Measurements from ENCODE around the gene PTTG1.
"Not testable (repeated sequence)": the region's sequence is repeated elsewhere in the genome, so short reads cannot be mapped to it uniquely, and the experiment has no call there.

Gene PTTG1

DNA sequence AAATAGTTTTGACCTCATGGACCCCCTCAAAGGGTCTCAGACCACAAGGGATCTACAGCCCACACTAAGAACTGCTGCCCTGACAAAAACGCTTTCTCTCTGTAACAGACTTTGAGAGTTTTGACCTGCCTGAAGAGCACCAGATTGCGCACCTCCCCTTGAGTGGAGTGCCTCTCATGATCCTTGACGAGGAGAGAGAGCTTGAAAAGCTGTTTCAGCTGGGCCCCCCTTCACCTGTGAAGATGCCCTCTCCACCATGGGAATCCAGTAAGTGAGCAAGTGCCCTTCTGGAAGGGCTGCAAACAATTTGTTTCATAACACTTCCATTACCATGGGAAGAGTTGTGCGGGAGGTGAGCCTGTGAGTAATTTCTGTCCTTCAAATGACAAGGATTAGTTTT lies 6.0 kb downstream of the PTTG1 start:
- DNase-seq = no peak

DNA sequence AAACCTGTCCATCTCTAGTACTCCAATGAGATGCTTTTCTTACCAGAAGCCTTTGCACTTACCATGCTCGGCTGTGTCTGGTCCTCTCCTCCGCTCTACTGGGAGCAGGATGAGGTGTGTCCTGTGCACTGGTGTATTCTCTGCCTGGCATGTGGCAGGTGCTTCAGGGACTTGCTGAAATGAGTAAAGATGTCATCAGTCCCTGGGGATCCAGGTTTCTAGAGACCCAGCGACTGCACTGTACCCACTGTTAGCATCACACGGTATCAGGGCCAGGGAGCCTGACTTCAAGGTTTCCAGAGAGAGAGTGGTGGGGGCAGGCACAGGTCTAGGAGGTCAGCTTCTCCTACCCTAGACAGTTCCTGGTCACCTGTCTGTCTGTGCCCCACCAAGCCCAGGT lies 10.5 kb downstream of the PTTG1 start:
- DNase-seq = no peak

DNA sequence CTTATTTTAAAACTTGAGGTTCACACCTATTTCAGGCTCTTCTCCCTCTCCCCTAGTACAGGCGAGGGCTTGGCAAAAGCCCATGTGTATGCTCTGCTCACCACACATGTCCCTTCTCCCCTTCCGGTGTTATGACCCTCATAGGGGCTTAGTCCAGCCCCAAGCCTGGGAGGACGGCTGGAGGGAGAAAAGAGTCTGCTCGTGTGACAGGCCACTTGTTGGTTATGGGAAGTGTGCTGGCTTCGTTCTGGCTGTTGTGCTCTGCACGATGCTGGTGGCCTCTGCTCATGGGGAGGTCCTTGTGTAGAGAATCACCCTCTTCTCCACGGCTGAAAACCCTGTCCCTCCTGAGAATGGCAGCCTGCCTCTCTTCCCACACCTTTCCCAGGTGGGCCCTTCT lies 11.1 kb downstream of the PTTG1 start:
- no peak for DNase-seq

DNA sequence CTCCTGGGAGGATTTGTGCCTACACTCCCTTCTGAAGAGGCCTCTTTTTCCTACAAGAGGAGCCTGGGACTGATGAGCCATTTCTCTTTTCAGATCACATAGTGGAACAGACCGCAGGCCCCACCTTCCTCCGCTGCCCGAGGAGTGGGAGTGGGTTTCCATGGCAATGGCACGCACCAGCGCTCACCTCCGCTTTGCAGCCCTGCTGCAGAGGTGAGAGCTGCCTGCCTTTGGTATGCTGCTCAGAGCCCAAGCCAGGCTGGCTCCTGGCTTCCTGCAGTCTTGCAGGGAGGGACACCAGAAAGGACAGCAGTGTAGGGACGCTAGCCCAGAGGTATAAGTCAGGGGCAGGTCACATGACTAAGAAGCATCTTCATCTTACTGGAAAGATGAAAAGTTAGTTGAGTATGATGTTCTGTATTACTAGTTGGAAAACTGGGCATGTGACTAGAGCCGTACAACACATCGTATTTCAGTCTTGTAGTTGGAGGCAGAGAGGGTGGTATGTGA lies 12.4 kb downstream of the PTTG1 start:
- DNase-seq = no peak

DNA sequence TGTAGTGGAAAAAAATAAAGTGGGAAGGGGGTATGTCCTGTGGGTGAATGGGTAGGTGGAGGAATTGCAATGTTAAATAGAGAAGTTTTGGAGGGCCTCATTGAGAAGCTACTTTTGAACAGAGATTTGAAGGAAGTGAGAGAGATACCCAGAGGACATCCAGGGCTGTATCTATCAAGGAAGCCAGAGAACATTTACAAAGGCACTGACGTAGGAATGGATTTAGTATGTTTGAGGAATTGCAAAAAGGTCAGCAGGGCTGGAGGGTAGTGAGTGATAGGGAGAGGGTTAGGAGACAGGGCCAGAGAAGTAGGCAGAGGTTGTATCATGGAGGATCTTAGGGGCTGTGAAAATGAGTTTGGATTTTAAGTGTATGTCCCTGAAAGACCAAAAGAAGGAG lies 13.9 kb downstream of the PTTG1 start:
- DNase-seq = no peak

DNA sequence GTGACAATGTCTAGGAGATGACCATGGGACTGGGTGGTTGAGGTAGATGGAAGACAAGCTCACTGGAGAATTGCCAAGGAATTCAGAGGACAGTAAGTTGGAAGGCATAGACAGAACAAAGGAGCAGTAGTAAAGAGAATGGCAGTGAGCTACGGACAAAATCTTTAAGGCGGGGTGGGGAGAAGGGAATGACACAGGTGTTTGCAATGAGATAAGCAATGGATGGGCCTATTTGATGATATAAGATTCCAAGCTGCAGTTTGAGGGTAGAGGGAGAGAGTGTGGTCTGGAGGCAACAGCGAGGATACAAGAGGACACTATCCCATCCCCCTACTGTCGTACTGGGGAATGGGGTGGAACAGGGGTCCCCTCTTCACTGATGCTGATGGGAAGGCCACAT lies 14.4 kb downstream of the PTTG1 start:
- DNase-seq = no peak

DNA sequence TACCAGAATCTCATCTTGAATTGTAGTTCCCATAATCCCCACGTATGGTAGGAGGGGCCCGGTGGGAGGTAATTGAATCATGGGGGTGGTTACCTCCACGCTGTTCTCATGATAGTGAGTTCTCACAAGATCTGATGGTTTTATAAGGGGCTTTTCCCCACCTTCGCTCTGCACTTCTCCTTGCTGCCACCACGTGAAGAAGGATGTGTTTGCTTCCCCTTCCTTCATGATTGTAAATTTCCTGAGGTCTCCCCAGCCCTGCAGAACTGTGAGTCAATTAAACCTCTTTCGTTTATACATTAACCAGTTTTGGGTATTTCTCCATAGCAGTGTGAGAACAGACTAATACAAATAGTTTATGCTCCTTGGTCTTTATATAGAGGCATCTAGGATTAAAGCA lies 15.0 kb downstream of the PTTG1 start:
- not testable (repeated sequence) for DNase-seq

DNA sequence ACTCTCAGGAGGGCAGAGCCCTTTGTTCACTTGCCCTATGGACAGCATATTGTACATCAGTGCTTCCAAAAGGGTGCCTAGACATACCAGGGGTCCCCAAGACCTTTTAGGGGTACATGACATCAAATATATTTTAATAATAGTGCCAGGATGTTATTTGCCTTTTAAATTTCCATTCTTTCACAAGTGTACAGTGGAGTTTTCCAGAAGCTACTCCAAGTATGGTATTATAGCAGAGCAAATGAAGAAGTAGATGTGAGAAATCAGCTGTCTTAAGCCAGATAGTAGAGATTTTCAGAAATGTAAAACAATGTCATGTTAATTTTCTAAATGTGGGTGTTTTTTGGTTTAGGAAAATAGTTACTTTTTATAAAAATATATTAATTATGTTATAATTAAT lies 15.6 kb downstream of the PTTG1 start:
- no peak for DNase-seq

DNA sequence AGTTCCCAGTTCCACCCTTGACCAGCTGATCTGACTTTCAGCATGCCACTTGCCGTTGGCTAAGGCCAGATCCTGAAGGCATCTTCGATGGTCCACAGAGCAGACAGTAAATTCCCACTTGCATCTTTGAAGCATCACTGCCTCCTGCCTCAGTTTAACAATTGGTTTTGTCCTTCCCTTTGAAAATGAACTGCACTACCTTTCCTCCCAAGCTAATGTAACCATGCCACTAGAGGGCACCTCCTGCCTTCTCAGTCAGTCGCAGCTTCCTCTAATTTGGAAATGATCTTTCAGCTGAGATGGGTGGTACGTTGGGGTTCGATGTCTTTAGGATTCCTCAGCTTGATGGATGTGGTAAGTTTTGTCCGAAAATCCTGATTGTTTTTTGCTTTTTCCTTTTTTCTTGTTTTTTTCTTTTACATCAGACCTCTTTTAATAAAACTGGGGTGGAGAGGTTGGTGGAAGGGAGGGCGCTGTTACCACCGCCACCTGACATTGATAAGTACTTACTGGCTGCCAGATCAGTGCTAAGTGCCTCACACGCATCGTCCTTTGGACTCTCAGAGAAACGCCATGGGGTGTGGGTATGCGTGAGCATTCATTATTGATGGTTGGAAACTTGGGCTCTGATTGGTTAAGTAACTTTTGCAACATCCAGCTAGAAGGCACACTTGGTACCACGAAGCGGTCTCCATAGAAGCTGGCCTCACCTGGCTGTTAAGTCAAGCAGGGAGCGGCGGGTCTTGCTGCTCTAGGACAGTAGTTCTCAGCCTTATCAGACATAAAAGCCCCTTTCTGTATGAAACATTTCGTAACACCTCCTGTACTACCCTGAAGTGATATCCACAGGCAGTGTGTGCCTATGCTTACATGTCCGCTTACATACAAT lies 16.9 kb downstream of the PTTG1 start:
- peak; percentile 28 to 40 for DNase-seq

DNA sequence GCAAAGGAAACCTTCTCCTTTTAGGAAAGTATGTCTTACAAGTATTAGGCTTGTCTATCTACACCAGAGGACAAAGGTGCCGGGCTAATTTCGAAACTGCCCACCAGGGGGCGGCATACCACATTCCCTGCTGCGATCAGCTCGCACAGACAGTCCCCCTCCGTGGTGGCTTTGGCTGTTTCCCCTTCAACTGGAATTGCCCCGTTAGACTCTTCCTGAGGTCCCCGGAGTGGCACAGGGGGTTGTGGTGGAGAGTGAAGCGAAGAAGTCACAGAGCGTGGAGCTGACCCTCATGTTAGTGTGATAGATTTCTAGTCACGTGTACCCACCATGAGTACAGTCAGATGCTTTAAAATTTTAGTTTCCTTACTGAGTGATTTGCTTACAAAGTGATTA lies 17.5 kb downstream of the PTTG1 start:
- DNase-seq = peak; percentile 4 to 38

DNA sequence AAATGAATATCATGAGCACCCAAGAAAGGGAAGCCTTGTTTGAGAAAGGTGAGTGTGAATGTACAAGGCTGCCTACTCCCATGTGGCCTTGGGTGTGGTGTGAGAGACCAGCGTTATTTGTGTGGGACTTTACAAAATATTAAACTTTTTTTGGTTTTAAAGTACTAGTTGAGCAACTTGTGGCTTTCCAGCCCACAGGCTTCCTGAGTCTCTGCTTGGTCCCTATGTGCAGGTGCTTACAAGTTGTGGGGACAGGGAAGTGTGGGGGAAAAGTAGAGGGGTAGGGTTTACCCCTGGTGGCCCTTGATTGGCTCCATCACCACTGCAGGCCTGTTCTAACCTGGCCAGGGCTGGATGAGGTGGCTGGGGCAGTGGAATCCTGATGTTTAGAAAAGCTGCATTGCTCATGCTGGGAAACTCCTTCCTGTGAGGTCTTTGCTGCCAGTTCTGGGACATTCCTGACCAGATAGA lies 19.7 kb downstream of the PTTG1 start:
- DNase-seq = no peak

DNA sequence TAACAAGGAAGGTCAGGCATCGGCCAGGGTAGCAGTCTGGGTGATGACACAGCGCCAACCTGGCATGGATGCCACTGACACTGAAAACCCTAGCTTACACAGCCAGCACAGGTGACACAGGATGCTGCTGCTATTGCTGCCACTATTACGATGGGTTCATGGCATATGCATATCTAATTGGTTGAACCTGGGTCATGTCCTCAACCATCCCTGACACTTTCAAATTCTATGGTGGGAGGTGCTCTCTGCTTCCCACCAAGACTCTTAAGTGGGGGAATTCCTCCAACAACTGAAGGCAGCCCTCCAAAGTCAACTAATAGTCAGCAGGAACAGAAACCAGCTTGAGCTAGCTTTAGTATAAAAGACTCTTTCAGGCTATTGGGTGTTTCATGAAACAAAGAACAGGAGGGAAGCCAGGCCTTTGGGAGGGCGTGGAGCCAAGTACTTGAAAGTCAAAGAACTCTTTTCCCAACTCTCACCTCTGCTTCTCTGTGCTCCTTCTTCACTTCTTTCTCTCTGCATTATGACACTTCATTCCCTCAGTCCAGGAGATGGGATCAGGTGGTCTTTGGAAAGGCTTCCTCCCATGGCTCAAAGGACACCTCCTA lies 21.3 kb downstream of the PTTG1 start:
- DNase-seq = no peak

DNA sequence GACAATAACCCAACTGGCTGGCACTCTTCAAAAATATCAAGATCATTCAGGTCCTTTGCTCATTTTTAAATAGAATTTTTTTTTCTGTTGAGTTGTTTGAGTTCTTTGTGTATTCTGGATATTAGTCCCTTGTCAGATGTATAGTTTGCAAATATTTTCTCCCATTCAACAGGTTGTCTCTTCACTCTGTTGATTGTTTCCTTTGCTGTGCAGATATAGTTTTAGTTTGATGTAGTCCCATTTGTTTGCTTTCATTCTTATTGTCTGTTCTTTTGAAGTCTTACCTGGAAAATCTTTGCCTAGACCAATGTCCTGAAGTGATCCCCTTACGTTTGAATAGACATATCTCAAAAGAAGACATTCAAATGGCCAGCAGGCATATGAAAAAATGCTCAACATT lies 22.8 kb downstream of the PTTG1 start:
- DNase-seq = no peak

DNA sequence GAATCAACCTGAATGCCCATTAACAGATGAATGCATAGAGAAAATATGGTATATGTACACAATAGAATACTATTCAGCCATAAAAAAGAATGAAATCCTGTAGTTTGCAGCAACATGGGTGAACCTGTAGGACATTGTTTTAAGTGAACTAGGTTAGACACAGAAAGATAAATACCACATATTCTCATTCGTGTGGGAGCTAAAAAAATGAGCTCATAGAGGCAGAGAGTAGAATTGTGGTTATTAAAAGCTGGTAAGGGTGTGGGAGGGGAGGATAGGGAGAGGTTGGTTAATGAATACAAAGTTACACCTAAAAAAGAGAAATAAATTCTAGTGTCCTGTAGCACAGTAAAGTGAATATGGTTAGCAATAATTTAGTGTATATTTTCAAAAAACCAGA lies 23.5 kb downstream of the PTTG1 start:
- DNase-seq = no peak

DNA sequence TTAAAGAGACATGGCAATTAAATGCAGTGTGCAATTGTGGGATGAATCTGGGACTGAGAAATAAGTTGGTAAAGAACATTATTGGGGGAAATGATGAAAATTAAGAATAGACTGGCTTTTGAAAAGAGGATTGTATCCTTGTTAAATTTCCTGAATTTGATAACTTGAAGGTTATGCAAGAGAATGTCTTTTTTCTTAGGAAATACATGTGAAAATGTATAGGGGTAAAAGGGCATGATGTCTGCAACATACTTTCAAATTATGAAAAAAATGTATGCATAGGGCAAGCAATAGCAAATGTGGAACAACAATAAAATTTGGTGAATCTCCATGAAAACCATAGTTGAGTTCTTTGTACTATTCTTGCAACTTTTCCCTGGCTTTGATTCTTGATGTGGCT lies 24.1 kb downstream of the PTTG1 start:
- DNase-seq = no peak

DNA sequence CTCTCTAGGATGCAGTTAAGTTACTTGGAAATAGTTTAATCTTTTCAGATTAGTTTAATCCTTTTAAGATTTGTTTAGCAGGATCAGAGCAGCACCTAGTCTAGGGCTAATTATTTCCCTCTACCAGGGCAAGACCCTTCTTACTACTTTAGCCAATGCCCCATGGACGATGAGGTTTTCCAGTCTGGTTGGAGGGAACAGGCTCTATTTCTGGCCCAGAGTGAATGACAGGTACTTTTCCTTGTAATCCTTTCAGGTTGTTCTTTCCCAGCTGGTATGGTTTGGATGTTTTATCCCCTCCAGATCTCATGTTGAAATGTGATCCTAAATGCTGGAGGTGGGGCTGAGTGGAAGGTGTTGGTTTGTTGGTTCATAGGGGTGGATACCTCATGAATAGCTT lies 27.2 kb downstream of the PTTG1 start:
- no peak for DNase-seq

DNA sequence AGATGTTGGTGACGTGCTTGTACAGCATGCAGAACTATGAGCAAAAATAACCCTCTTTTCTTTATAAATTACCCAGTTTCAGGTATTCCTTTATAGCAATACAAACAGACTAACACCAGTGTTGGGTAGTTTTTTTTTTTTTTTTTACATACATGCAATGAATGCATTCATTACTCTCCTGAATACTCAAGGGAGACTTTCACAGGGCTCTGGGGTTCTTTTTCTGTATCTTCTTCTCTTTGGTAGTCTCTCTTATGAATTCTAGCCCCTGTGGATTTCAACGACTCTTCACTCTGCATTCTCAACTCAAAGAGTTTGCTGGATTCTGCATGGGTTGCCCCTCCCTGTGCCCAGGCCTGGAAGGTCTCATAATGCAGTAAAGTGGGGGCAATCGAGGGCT lies 27.8 kb downstream of the PTTG1 start:
- no peak for DNase-seq

DNA sequence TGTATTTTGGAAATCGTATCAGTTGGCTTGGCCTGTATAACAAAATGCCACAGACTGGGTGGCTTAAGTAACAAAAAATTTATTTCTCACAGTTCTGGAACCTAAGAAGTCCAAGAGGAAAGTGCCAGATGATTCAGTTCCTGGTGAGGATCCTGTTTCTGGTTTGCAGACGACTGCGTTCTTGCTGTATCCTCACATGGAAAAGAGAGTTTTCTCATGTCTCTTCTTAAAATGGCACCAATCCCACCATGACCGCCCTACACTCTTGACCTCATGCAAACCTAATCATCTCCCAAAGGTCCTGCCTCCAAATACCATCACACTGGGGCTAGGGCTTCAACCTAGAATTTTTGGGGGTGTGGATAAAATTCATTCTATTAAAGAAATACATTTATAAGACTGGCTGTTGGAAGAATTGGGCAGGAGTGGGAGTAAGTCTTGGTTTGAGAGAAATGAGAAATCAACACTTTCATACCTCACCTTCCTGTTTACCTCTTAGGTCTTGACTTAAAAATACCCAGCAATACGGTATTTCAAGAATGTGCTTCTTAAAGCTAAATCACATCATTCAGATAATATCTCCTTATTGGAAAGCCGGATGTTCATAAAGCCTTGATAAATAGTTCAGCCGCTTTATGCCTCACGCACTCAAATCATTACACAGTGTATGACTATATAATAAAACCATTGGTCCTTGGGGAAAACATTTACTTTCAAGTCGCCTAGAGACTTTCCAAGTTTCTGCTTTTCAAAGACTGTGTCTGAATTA lies 28.7 kb downstream of the PTTG1 start:
- no peak for DNase-seq

DNA sequence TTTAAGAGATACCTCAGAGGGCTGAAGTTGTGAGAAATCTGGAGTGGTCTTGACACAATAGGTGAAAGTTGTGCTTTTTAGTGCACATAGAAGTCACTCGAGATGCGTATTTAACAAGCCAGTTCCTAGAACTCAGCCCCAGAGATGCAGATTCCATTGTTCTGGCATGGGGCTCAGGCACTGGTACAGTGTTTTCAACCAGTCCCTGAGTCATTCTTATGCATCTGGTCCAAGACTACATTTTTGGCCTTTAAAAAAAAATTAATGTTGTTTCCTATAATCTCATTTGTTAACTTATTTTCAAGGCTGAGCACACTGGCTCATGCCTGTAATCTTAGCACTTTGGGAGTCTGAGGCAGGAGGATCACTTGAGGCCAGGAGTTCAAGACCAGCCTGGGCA lies 29.6 kb downstream of the PTTG1 start:
- DNase-seq = no peak

DNA sequence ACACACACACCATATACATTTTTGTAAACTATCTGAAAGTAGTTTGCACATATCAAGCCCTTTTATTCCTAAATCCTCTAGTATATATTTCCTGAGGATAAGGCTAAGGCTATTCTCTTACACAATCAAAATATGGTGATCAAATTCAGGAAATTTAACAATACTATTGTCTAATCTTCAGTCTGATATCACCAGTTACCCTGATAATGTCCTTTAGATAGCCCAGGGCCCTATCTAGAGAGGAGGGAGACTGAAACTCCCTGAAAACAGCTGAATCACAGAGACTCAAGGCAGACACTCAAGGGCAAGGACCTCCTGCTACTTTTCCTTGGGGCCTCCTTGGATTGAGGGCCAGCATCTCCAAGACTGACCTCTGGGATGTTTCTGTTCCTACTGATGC lies 30.4 kb downstream of the PTTG1 start:
- DNase-seq = no peak

DNA sequence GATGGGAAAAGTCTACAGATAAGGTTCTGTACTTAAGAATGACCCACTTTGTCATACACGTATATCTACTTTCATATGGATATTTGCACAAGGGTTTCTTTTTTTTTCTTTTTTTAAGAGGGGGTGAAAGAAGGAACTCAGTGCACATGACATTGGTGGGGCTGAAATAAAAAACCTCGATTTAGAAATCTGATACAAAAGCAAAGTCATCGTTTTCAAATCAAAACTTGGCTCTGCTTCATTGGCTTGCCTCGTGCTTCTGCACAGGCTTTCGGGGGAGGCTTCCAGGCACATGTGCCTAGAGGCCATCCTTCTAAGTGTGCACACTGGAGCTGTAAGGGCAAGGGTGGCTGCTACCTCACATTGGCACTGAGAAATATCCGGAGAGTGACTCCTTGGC lies 31.1 kb downstream of the PTTG1 start:
- no peak for DNase-seq

DNA sequence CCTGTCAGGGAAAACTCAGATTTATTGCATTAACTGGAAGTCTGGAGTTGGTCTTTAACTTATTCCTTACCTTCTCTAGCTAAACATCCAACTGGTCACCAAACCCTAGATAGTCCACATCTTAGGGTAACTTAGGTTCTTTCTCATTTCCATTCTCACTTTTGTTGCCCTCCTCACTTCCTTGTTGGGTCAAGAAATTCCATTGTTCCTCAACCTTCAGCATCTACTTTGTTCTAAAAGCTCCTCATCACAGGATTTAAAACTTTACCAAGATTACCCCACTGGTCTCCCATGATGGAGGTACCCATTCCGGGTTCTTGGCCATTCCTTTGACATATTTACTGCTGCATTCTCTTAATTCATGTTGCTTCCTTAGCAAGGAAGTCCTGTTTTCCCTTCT lies 32.1 kb downstream of the PTTG1 start:
- DNase-seq = no peak

DNA sequence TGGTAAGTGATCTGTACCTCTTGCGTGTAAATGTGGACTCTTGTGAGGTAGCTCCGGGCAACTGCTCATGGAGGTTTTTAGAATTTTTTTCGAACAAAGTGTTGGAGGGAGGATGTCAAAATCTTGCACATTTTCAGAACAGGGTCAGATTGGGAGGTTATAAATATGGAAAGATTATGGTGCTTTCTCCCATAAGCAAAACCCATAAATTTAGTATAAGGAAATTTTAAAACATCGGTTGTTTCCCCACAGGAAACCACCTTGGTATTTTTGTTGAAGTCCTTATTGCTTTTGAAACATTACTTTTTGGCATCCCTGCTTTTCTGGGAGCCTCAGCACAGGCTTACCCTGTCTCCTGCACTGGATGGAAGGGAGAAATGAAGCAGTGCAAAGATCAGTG lies 33.9 kb downstream of the PTTG1 start:
- DNase-seq = no peak

Measured in NCI-H1930 (cell line).